HL-60 (cell line): Measurements from ENCODE around the gene TET3.

Experiments used
- DNase-seq, 2 experiments: peaks; one replicate each; pipeline ENCODE4 v3.0.0-alpha.2; 2010 to 2020; ENCODE audit warnings: low read depth in 1 of 2, low spot score in 1 of 2
- H3K27ac ChIP-seq: fragments of 250-450 bp; sonication (Bioruptor Pico); replicated peaks from 2 replicates; pipeline ENCODE4 v1.5.1; 2020; ENCODE audit warnings: mild to moderate bottlenecking, moderate library complexity
- H3K27me3 ChIP-seq: fragments of 250-450 bp; sonication (Bioruptor Pico); 2 replicates; pipeline ENCODE4 v1.5.1; 2021; ENCODE audit warnings: mild to moderate bottlenecking, moderate library complexity; ENCODE audit not compliant: insufficient read depth, poor library complexity, severe bottlenecking
- H3K4me3 ChIP-seq: replicated peaks from 2 replicates; pipeline ENCODE4 v1.5.1; 2011; ENCODE audit warnings: mild to moderate bottlenecking, control low read depth, low read length; ENCODE audit not compliant: insufficient read depth
- CTCF ChIP-seq: IDR thresholded peaks from one replicate; pipeline ENCODE4 v1.5.1; 2011; ENCODE audit warnings: low read length, control low read depth, inconsistent platforms; ENCODE audit not compliant: insufficient read depth
- GABPA ChIP-seq: IDR thresholded peaks from 2 replicates; pipeline ENCODE4 v1.6.1; 2012; ENCODE audit warnings: low read depth
- POLR2AphosphoS5 ChIP-seq: IDR thresholded peaks from 2 replicates; pipeline ENCODE4 v1.6.1; 2012; ENCODE audit warnings: low read depth
- REST ChIP-seq: IDR thresholded peaks from 2 replicates; pipeline ENCODE4 v1.6.1; 2012; ENCODE audit warnings: low read depth; ENCODE audit not compliant: insufficient replicate concordance
- SPI1 ChIP-seq: IDR thresholded peaks from 2 replicates; pipeline ENCODE4 v1.6.1; 2012; ENCODE audit warnings: low read depth, mild to moderate bottlenecking, borderline replicate concordance

TET3 gene

GRCh38 chr2:74002505-74003421 is 18.1 kb downstream of the TET3 start:
- no peak for DNase-seq
- Histone ChIP-seq H3K4me3 (no peak overlapping the region), H3K27me3 (no peaks in the 10 kb centered on the region), H3K27ac (no peak overlapping the region)
- TF ChIP-seq POLR2AphosphoS5 (no peak), SPI1 (no peak), GABPA (no peak), CTCF (no peak), REST (no peak)

- no peak overlapping the region for H3K27ac ChIP-seq
- DNase-seq: no peak
Observed at GRCh38 chr2:74003494-74004211, 18.9 kb downstream of the TET3 start.

More at GRCh38 chr2:74003494-74004211, 18.9 kb downstream of the TET3 start:
- Histone ChIP-seq H3K27me3 (no peaks in the 10 kb centered on the region), H3K4me3 (no peak overlapping the region)
- no peak for TF ChIP-seq CTCF
- TF ChIP-seq REST: no peak
- TF ChIP-seq GABPA: no peak
- TF ChIP-seq POLR2AphosphoS5: no peak
- no peak for TF ChIP-seq SPI1
